Right lung (tissue), 5 donors: ENCODE results near the gene MMP23B. TPM values are rescaled to one million over a fixed set of nuclear protein-coding genes. Genes with fewer than 3 reads are reported as not detected.

Source experiments
- DNase-seq, 2 donors: peaks; one replicate each; pipeline ENCODE4 v3.0.0-alpha.2; 2013
- polyA plus RNA-seq, 5 donors: library from polyadenylated mRNA; unstranded; fragments of 120-200 nt; gene quantifications; one replicate each; pipeline versions ENCODE4 v1.2.1 to v1.2.3, GENCODE V29; 2013; ENCODE audit warnings: inconsistent platforms in 1 of 5, low replicate concordance in 1 of 5; ENCODE audit not compliant: insufficient read length in 5 of 5, insufficient read depth in 1 of 5

The MMP23B gene
- polyA plus RNA-seq, 5 donors: 28.4 to 125 (median 60.5) TPM

DNA sequence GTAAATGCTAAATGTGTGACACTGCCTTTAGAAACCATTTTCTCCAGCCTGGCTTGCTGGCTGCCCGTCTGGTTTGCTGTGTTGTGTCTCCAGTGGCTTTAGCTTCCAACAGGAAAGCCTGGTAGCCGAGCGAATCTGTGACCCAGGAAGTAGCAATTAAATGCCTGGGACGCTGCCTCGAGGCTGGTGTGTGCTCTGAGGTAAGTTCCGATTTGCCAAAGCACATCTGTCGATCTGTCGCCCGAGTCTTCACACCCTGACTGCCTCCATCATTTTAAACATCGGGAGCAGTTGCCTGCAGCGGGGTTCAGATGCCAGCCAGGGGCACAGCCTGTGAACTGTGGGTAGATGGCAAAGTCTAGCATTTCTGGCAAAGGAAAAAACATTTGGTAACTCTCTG is 14.5 kb upstream of the MMP23B start:
- DNase-seq: no peak

GRCh38 chr1:1617925-1618324 is 14.0 kb upstream of the MMP23B start:
- DNase-seq: no peak

GRCh38 chr1:1618396-1619068 is 13.4 kb upstream of the MMP23B start:
- no peak for DNase-seq

GRCh38 chr1:1619917-1620361 is 12.0 kb upstream of the MMP23B start:
- no peak for DNase-seq

GRCh38 chr1:1620433-1621139 is 11.4 kb upstream of the MMP23B start:
- DNase-seq: no peak

DNA sequence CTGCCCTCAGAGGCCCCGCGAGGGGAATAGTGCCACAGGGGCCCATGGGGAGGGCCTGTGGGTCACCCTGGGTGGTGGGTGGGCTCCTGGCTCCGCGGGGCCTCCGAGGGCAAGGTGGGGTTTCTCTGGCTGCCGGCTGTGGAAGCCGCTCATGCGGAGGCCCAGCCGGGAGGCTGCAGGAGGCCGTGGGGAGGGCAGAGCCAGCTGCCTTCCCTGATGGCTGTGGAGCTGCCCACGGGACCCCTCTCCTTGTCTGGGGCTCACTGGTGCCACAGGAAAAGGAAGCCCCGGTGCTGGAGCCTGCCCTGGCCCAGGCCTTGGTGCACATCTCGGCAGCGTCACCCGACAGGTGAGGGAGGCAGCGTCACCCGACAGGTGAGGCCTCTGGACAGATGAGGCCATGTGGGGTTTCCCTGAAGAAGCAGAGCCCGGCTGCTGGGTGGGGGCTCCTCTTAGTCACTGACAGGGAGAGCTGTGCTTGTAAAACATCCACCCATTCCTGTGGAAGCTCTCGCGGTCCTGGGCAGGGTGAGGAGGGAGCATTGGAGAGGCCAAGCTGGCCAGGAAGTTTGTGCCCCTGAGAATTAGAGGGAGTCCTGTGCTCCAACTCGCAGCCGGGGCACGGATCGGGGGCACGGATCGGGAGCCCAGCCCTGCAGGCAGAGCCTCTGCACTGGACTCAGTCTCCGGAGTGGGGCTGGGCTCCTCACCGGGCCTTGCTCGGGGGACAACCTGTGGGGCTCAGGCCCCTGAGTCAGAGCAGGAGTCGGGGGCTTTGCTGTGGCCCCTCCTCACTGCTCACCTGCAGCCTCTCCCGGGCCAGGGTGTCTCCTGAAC is 10.6 kb upstream of the MMP23B start:
- no peak for DNase-seq

DNA sequence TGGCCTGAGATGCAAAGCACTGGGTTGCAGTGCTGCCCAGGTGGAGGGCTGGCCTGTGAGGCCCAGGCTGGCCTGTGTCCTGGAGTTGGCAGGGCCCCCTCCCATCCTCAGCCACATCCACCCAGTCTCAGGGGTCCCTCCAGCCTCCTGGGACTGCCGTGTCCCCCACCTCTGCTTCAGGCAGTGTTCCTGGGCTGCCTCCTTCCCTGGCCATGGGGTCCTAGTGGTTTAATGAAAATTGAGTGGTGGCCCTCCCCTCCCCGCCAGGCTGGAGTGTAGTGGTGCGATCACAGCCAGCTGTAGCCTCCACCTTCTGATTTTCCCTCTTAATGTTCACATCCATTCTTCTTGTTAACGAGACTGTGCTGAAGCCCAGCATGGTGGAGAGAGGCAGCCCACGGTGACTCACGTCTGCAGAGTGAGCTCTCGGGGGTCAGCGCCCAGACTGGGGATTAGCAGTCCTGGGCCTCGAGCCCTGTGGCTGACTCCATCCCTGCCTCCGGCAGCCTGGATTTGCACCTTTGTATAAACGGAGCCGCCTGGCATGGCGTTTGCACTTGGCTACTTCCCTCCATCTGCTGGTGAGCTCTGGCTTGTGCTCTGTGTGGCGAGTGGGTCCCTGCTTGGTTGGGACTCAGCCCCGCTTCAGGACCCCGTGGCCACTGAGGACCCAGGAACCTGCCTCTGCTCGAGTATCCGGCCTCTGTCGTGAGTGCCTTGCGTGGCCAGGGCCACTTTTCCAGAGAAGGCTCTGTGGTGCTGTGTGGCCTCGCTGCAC is 9.8 kb upstream of the MMP23B start:
- no peak for DNase-seq

DNA sequence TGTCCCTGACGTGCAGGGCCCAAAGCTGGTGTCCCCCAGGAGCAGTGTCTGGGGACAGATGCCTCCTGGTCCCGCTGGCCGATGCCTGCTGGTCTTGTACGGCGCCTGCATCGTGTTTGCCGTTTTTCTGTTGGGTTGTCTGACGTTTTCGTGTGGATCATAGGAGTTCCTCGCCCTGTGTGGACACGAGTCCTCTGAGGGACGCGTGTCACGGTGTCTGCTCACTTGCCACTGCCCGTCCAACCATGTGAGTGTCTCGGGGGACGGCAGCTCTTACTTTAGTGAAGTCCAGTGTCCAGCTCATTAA is 9.2 kb upstream of the MMP23B start:
- no peak for DNase-seq

- DNase-seq: no peak
These were observed 8.8 kb upstream of the MMP23B start for GRCh38 chr1:1623181-1623630.

GRCh38 chr1:1623631-1624442 is 8.1 kb upstream of the MMP23B start:
- DNase-seq: no peak

GRCh38 chr1:1624443-1625403 is 7.2 kb upstream of the MMP23B start:
- DNase-seq: no peak

DNA sequence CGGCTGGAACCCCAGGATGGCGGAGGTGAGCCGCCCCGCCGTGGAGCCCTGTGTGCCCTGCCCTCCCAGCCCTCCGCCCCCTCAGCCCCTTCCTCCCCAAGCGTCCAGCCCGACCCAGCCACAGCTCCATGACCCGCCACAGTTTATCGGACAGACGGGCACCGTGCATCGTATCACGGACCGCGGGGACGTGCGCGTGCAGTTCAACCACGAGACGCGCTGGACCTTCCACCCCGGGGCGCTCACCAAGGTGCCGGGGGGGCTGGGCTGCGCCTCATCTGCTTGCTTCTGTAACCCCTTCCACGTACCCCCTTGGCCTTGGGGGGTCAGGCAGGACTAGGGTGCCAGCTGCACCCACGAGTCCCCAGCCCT is 6.6 kb upstream of the MMP23B start:
- DNase-seq: no peak

DNA sequence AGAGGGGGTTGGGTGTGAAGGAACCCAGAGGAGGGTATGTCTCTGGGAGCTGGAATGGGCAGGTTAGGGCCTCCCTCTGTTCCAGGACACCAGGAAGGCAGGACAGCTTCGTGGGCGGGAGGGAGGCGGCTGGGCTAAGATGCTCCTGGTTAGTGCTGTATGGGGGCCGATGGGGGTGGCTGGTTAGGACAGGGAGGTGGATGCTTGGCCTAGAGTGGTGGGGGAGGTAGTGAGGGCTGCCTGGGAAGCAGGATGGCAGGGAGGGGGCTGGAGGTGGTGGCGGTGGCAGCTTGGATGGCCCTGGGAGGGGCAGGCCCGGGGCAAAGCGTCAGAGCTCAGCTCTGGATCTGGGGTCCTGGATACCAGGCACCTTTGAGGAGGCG is 6.2 kb upstream of the MMP23B start:
- DNase-seq: no peak

- no peak for DNase-seq
These were observed 5.5 kb upstream of the MMP23B start for GRCh38 chr1:1626207-1627141.

DNA sequence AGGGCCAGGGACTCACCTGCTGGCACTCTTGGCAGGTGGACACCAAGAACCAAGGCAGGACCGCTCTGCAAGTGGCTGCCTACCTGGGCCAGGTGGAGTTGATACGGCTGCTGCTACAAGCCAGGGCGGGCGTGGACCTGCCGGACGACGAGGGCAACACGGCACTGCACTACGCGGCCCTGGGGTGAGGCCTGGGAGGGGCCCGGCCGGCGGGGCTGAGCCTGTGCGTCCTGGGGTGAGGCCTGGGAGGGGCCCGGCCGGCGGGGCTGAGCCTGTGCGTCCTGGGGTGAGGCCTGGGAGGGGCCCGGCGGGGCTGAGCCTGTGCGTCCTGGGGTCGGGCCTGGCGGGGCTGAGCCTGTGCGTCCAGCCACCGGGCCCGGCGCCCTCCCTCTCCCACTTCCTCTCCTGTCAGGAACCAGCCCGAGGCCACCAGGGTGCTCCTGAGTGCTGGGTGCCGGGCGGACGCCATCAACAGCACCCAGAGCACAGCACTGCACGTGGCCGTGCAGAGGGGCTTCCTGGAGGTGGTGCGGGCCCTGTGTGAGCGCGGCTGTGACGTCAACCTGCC is 4.6 kb upstream of the MMP23B start:
- no peak for DNase-seq

DNA sequence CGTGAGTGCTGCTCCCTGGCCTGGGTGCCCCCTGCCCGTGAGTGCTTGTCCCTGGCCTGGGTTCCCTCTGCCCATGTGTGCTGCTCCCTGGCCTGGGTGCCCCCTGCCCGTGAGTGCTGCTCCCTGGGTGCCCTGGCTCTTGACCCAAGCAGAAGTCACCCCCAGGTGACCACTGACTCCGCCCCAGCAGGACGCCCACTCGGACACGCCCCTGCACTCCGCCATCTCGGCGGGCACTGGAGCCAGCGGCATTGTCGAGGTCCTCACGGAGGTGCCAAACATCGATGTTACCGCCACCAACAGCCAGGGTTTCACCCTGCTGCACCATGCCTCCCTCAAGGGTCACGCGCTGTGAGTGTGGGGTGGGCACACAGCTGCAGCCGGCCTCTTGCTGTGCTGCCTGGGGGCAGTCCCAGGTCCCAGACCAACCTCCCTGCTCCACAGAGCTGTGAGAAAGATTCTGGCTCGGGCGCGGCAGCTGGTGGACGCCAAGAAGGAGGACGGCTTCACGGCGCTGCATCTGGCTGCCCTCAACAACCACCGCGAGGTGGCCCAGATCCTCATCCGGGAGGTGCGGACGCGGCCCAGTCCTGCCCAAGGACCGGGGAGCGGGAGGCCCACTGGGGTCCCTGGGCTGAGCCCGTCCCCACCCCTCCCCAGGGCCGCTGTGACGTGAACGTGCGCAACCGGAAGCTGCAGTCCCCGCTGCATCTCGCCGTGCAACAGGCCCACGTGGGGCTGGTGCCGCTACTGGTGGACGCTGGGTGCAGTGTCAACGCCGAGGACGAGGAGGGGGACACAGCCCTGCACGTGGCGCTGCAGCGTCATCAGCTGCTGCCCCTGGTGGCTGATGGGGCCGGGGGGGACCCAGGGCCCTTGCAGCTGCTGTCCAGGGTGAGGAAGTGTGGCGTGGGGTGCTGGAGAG is 3.9 kb upstream of the MMP23B start:
- no peak for DNase-seq

- no peak for DNase-seq
These were observed 3.1 kb upstream of the MMP23B start for GRCh38 chr1:1628754-1629429.
